PC-9 (cell line): ENCODE measurements around the gene CCDC3.

Source experiments
- CTCF ChIP-seq: fragments of 200-600 bp; sonication (generic); conservative IDR thresholded peaks from 2 replicates; pipeline ENCODE4 v1.6.1; 2017; ENCODE audit warnings: mixed run types, antibody characterized with exemption, mild to moderate bottlenecking, moderate library complexity
- EZH2 ChIP-seq: fragments of 200-600 bp; sonication (generic); IDR thresholded peaks from 2 replicates; pipeline ENCODE4 v1.8.0; 2017; ENCODE audit warnings: antibody characterized with exemption, low read depth

- TF ChIP-seq EZH2 (no peak), CTCF (no peak)
Observed at GRCh38 chr10:13001041-13001886, at the start of gene CCDC3.
